OCI-LY7 (cell line): ENCODE measurements around the gene TRIM67.

Experiments
- CTCF ChIP-seq: fragments of 200-600 bp; sonication (generic); conservative IDR thresholded peaks from 2 replicates; pipeline ENCODE4 v1.5.1; 2014; ENCODE audit warnings: mild to moderate bottlenecking, antibody characterized with exemption, low read length, moderate library complexity, mixed read lengths
- EZH2phosphoT487 ChIP-seq: fragments of 200-600 bp; sonication (generic); IDR thresholded peaks from 2 replicates; pipeline ENCODE4 v1.6.1; 2018; ENCODE audit warnings: low read depth, borderline replicate concordance, mild to moderate bottlenecking, mixed run types, antibody characterized with exemption, low read length, moderate library complexity, mixed read lengths

- no peak for TF ChIP-seq CTCF
- no peak for TF ChIP-seq EZH2phosphoT487
Measured at GRCh38 chr1:231178970-231179369, 17.1 kb downstream of the TRIM67 start.
